Measurements from ENCODE around the gene CAMSAP3. TPM values are rescaled to one million over a fixed set of nuclear protein-coding genes. Genes with fewer than 3 reads are reported as not detected.

Gene CAMSAP3
- total and polyA plus RNA-seq, 10 donors, result 0.28 to 1.5 (median 0.79) TPM

GRCh38 chr19:7657131-7657751 lies 61.6 kb downstream of the CAMSAP3 start:
- no peaks in the 10 kb centered on the region for H3K36me3 ChIP-seq
- no peak for DNase-seq
- H3K4me1 ChIP-seq, result peaks cover 1 to 66% (median 21%) of the 10 kb centered on the region in 6 donors
- TF ChIP-seq CTCF (IDR thresholded peaks at IDR 0.05 in 8 of 11, conservative IDR thresholded peaks at IDR 0.05 in 3 of 11), result no peak
- no peak for TF ChIP-seq POLR2A (IDR thresholded peaks at IDR 0.05)
- no peak for TF ChIP-seq POLR2AphosphoS5 (IDR thresholded peaks at IDR 0.05)
- peak overlapping the region in 7 of 8 donors; percentile 72 to 93 (median 88) for H3K27ac ChIP-seq
- intact Hi-C loops (cut with DNase I; ENCODE audit: low total_unique reads), result no loop called here
- H3K4me3 ChIP-seq, result peak overlapping the region in 1 of 8 donors; percentile 61
- no peaks in the 10 kb centered on the region for H3K27me3 ChIP-seq (replicated peaks in 1 of 7)
- WGBS, 5 donors, result 24 to 53% (median 32%) methylated on average over 13 to 14 of the region's 14 CpGs
- no peaks in the 10 kb centered on the region for H3K9me3 ChIP-seq

GRCh38 chr19:7658219-7658686 lies 62.6 kb downstream of the CAMSAP3 start:
- Histone ChIP-seq H3K36me3 (no peaks in the 10 kb centered on the region), H3K27me3 (replicated peaks in 1 of 7) (peaks cover 0 to 1% (median 0%) of the 10 kb centered on the region in 7 donors), H3K9me3 (no peaks in the 10 kb centered on the region), H3K4me3 (peak overlapping the region in 4 of 8 donors; percentile 15 to 61 (median 22)), H3K27ac (peak overlapping the region; percentile 67 to 93 (median 86)), H3K4me1 (peaks cover 0 to 56% (median 15%) of the 10 kb centered on the region in 6 donors)
- intact Hi-C loops (cut with DNase I; ENCODE audit: low total_unique reads), result no loop called here
- 26 to 37% (median 31%) methylated on average over 9 of the region's 9 CpGs for WGBS, 5 donors
- TF ChIP-seq POLR2AphosphoS5 (IDR thresholded peaks at IDR 0.05), result peak in 1 of 3 donors; percentile 18
- no peak for TF ChIP-seq POLR2A (IDR thresholded peaks at IDR 0.05)
- no peak for DNase-seq

- intact Hi-C loops (cut with DNase I; ENCODE audit: low total_unique reads), result no loop called here
- no peak overlapping the region for H3K4me3 ChIP-seq
- H3K27ac ChIP-seq, result no peak overlapping the region
- no peaks in the 10 kb centered on the region for H3K36me3 ChIP-seq
- DNase-seq, result no peak
- TF ChIP-seq CTCF (IDR thresholded peaks at IDR 0.05 in 8 of 11, conservative IDR thresholded peaks at IDR 0.05 in 3 of 11), result no peak
- TF ChIP-seq POLR2AphosphoS5 (IDR thresholded peaks at IDR 0.05), result no peak
- no peak for TF ChIP-seq POLR2A (IDR thresholded peaks at IDR 0.05)
- WGBS, 5 donors, result 78 to 82% (median 78%) methylated on average over 8 of the region's 8 CpGs
- H3K4me1 ChIP-seq, result peaks cover 0 to 23% (median 15%) of the 10 kb centered on the region in 6 donors
- peaks cover 0 to 14% (median 0%) of the 10 kb centered on the region in 7 donors for H3K27me3 ChIP-seq (replicated peaks in 1 of 7)
- H3K9me3 ChIP-seq, result no peaks in the 10 kb centered on the region
These were observed 66.3 kb downstream of the CAMSAP3 start for GRCh38 chr19:7661744-7662538.

- Histone ChIP-seq H3K9me3 (no peaks in the 10 kb centered on the region), H3K27me3 (replicated peaks in 1 of 7) (peaks cover 0 to 14% (median 0%) of the 10 kb centered on the region in 7 donors), H3K27ac (no peak overlapping the region), H3K36me3 (no peaks in the 10 kb centered on the region), H3K4me1 (peaks cover 0 to 15% (median 10%) of the 10 kb centered on the region in 6 donors), H3K4me3 (no peak overlapping the region)
- WGBS, 5 donors, result 85 to 93% (median 88%) methylated on average over 14 of the region's 14 CpGs
- intact Hi-C loops (cut with DNase I; ENCODE audit: low total_unique reads), result no loop called here
- DNase-seq, result no peak
- TF ChIP-seq POLR2AphosphoS5 (IDR thresholded peaks at IDR 0.05) (no peak), CTCF (IDR thresholded peaks at IDR 0.05 in 8 of 11, conservative IDR thresholded peaks at IDR 0.05 in 3 of 11) (no peak), POLR2A (IDR thresholded peaks at IDR 0.05) (no peak)
These were observed 67.0 kb downstream of the CAMSAP3 start for GRCh38 chr19:7662657-7663056.

Measured in spleen (tissue), 11 donors.